ENCODE data around the gene DNAAF1. TPM values are rescaled to one million over a fixed set of nuclear protein-coding genes. Genes with fewer than 3 reads are reported as not detected.

DNAAF1 gene
- total RNA-seq, 6 experiments from 2014 or later = 0.37 to 5.6 (median 2.1) TPM; not detected in 2

DNA sequence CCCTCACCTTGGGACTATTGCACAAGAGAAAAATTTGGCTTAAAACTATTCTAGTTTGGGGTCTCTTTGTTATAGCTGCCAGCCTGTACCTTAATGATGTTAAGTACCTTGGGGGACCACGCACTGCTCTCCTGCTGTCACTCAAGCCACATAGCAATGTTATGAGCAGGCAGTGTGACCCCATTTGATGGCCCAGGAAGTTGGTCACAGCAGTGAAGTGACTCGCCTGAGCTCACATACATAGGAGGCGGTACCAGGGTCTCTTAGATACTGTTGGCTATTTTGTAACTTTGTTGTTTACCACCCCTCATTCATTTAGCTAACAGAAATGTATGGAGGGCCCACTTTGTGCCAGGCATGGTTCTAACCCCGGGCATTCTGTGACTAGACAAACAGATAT lies 78.3 kb downstream of the DNAAF1 start:
- TF ChIP-seq CTCF (IDR thresholded peaks at IDR 0.05) (no peak), POLR2A (IDR thresholded peaks at IDR 0.05) (no peak)

GRCh38 chr16:84224554-84224953 lies 79.4 kb downstream of the DNAAF1 start:
- Histone ChIP-seq H3K4me3 (no peak overlapping the region), H3K9me3 (no peaks in the 10 kb centered on the region), H3K27me3 (no peaks in the 10 kb centered on the region), H3K36me3 (no peaks in the 10 kb centered on the region), H3K27ac (no peak overlapping the region), H3K4me1 (no peaks in the 10 kb centered on the region)
- DNase-seq (no peak), ATAC-seq (peak in 2 of 4 donors; percentile 34 to 55)
- WGBS (ENCODE audit: insufficient coverage, low coverage, low lambda C conversion rate, missing lambda C conversion rate) = 60% methylated on average over 2 of the region's 3 CpGs
- TF ChIP-seq CTCF (IDR thresholded peaks at IDR 0.05) (no peak), POLR2A (IDR thresholded peaks at IDR 0.05) (no peak)
- intact Hi-C loops (cut with DNase I) = no loop called here

More for the DNA sequence above, 78.3 kb downstream of the DNAAF1 start:
- Histone ChIP-seq H3K27me3 (no peaks in the 10 kb centered on the region), H3K36me3 (no peaks in the 10 kb centered on the region), H3K27ac (no peak overlapping the region), H3K4me3 (no peak overlapping the region), H3K9me3 (no peaks in the 10 kb centered on the region), H3K4me1 (no peaks in the 10 kb centered on the region)
- ATAC-seq (no peak), DNase-seq (no peak)
- WGBS (ENCODE audit: insufficient coverage, low coverage, low lambda C conversion rate, missing lambda C conversion rate) = 86% methylated on average over 1 of the region's 4 CpGs
- intact Hi-C loops (cut with DNase I) = no loop called here

DNA sequence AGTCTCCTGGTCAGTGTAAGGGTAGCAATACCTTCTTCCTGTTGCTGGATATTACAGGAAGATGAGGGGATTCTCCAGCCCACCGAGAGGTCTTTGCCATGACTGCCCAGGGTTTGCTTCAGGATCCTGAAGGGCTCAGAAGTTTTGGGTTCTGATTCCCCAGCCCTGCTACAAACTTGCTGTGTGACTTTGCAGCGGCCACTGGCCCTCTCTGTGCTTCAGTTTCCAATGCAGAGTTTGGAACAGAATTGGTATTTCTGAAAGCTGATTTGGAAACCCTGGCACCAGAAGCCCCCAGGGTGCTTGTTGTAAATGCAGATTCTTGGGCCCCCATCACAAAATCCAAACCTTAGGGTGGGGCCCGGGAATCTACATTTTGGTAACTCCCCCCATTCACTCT lies 80.0 kb downstream of the DNAAF1 start:
- Histone ChIP-seq H3K9me3 (no peaks in the 10 kb centered on the region), H3K4me1 (no peaks in the 10 kb centered on the region), H3K36me3 (no peaks in the 10 kb centered on the region), H3K27ac (no peak overlapping the region), H3K27me3 (no peaks in the 10 kb centered on the region), H3K4me3 (no peak overlapping the region)
- TF ChIP-seq POLR2A (IDR thresholded peaks at IDR 0.05) (no peak), CTCF (IDR thresholded peaks at IDR 0.05) (no peak)
- WGBS (ENCODE audit: insufficient coverage, low coverage, low lambda C conversion rate, missing lambda C conversion rate) = 71% methylated on average over 1 of the region's 3 CpGs
- intact Hi-C loops (cut with DNase I) = no loop called here
- no peak for DNase-seq
- no peak for ATAC-seq

GRCh38 chr16:84225571-84225970 lies 80.5 kb downstream of the DNAAF1 start:
- intact Hi-C loops (cut with DNase I) = no loop called here
- H3K27ac ChIP-seq = no peak overlapping the region
- TF ChIP-seq POLR2A (IDR thresholded peaks at IDR 0.05) = no peak
- no peak for TF ChIP-seq CTCF (IDR thresholded peaks at IDR 0.05)
- H3K4me1 ChIP-seq = no peaks in the 10 kb centered on the region
- no peak for DNase-seq
- no peaks in the 10 kb centered on the region for H3K36me3 ChIP-seq
- H3K27me3 ChIP-seq = no peaks in the 10 kb centered on the region
- no peaks in the 10 kb centered on the region for H3K9me3 ChIP-seq
- WGBS (ENCODE audit: insufficient coverage, low coverage, low lambda C conversion rate, missing lambda C conversion rate) = 80% methylated on average over 1 of the region's 7 CpGs
- H3K4me3 ChIP-seq = no peak overlapping the region
- ATAC-seq = no peak

DNA sequence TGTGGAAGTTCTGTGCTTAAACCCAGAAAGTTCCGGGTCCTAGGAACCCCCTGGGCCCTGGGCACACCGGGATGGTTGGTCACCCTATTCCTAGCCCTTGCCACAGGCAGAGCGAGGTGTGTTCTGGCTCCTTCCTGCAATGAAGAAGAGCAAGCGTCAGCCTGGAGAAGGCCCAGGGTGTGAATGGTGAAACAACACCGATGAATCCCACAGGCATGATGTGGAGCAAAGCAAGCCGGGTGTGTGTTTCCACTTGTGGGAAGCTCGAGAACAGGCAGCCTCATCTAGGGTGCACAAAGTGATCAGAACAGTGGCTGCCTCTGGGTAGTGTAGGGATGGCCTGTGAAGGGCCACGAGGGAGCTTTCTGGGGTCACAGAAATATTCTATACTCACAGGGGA lies 80.9 kb downstream of the DNAAF1 start:
- H3K4me3 ChIP-seq = no peak overlapping the region
- ATAC-seq (no peak), DNase-seq (no peak)
- no peak for TF ChIP-seq CTCF (IDR thresholded peaks at IDR 0.05)
- TF ChIP-seq POLR2A (IDR thresholded peaks at IDR 0.05) = no peak
- no peak overlapping the region for H3K27ac ChIP-seq
- intact Hi-C loops (cut with DNase I) = no loop called here
- no peaks in the 10 kb centered on the region for H3K36me3 ChIP-seq
- no peaks in the 10 kb centered on the region for H3K27me3 ChIP-seq
- no peaks in the 10 kb centered on the region for H3K4me1 ChIP-seq
- WGBS (ENCODE audit: insufficient coverage, low coverage, low lambda C conversion rate, missing lambda C conversion rate) = 62% methylated on average over 5 of the region's 8 CpGs
- no peaks in the 10 kb centered on the region for H3K9me3 ChIP-seq
